ENCODE data around the gene MESP1. TPM values are rescaled to one million over a fixed set of nuclear protein-coding genes. Genes with fewer than 3 reads are reported as not detected.
"Not testable (repeated sequence)": the region's sequence is repeated elsewhere in the genome, so short reads cannot be mapped to it uniquely, and the experiment has no call there.

The MESP1 gene
- total and polyA plus RNA-seq, 2 donors, result 0.91 TPM; not detected in 1

DNA sequence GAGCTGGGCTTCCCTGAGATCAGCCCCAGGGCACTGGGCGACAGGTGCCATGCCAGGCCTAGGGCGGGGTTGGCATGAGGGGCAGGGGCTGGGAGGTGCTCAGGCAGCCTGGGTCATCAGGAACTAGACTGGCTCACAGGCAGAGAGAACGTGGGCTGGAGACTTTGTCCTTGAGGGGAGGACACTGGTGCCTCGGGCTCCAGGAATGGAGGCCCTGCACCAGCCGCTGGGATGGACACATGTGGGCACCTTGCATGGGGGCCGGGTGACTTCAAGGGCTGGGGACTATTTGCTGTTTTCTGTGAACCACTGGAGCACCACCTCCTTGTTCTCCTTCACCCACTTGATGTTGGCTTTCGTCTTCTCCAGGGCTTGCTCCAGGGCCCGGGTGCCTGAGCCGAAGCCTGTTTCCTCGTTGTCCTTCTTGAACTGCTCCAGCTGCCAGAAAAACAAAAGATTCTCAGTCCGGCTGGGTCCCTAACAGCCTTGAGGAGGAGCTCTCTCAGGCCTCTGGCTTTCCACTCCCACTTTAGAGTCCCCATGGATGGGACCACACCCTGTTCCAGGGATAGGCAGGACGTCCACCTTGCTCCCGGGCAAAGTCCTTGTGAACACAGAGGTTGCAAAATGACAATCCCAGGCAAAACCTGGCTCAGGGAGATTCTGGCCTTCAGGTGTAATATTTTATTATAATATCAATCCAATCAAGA is 34.2 kb upstream of the MESP1 start:
- 83% methylated on average over 13 of the region's 13 CpGs for WGBS
- H3K36me3 ChIP-seq (ENCODE audit: insufficient read depth), result no peaks in the 10 kb centered on the region
- no peak overlapping the region for H3K27ac ChIP-seq (ENCODE audit: low read depth)
- no peak overlapping the region for H3K4me3 ChIP-seq (ENCODE audit: low read depth, low read length)
- DNase-seq (ENCODE audit: extremely low spot score), result no peak
- no peaks in the 10 kb centered on the region for H3K4me1 ChIP-seq (ENCODE audit: insufficient read depth)

DNA sequence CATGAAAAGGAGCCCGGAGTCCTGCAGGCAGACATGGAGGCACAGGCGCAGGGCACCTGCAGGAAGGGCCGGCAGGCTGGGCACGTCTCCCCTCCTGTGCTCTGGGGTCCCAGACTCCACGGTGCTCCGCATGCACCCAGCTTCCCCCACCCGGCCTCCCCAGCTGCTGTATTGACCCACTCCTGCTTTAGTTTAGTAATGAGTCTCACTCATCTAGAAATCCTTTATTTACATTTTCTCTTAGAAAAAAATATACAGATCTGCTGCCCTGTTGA is 33.6 kb upstream of the MESP1 start:
- WGBS, result 83% methylated on average over 7 of the region's 7 CpGs
- DNase-seq (ENCODE audit: extremely low spot score), result no peak
- H3K36me3 ChIP-seq (ENCODE audit: insufficient read depth), result no peaks in the 10 kb centered on the region
- no peaks in the 10 kb centered on the region for H3K4me1 ChIP-seq (ENCODE audit: insufficient read depth)
- H3K27ac ChIP-seq (ENCODE audit: low read depth), result no peak overlapping the region
- no peak overlapping the region for H3K4me3 ChIP-seq (ENCODE audit: low read depth, low read length)

DNA sequence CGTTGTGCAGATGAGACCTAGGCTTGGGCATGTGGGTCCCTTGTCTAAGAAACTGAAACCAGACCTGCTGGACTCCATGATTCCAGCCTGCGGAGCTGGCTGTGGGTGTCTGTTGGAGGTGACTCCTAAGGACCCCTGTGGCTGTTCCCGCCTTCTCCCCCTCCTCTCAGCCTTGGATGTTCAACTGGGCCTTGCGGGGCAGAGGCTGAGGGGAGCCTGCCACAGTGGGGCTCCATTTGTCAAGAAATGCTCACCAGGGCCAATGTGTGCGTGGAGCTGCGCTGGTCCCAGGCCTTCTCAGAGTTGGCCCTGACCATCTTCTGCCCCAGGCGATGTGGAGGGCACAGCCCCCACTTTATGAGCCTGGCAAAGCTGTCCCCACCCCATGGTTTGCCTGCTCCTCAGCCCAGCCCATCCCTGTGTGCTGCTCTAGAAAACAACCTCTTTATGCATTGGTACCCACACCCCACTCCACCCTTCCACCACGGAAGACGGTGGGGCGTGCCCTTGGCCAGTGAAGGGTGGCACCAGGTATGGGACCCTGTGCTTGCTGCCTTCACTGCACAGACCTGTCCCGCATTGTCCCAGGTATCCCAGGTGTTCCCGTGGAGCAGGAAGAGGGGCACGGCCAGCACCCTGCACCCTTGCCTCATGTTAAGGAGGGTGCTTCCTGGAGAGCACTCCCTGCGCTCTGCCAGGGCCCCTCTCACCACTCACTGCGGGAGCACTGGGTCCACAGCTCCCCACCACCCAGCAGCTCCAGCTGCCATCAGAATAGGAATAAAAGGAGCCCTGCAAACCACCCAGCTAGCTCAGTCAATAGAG is 33.0 kb upstream of the MESP1 start:
- 84% methylated on average over 15 of the region's 15 CpGs for WGBS
- Histone ChIP-seq H3K27ac (ENCODE audit: low read depth) (no peak overlapping the region), H3K36me3 (ENCODE audit: insufficient read depth) (no peaks in the 10 kb centered on the region), H3K4me3 (ENCODE audit: low read depth, low read length) (no peak overlapping the region), H3K4me1 (ENCODE audit: insufficient read depth) (no peaks in the 10 kb centered on the region)
- DNase-seq (ENCODE audit: extremely low spot score), result no peak

DNA sequence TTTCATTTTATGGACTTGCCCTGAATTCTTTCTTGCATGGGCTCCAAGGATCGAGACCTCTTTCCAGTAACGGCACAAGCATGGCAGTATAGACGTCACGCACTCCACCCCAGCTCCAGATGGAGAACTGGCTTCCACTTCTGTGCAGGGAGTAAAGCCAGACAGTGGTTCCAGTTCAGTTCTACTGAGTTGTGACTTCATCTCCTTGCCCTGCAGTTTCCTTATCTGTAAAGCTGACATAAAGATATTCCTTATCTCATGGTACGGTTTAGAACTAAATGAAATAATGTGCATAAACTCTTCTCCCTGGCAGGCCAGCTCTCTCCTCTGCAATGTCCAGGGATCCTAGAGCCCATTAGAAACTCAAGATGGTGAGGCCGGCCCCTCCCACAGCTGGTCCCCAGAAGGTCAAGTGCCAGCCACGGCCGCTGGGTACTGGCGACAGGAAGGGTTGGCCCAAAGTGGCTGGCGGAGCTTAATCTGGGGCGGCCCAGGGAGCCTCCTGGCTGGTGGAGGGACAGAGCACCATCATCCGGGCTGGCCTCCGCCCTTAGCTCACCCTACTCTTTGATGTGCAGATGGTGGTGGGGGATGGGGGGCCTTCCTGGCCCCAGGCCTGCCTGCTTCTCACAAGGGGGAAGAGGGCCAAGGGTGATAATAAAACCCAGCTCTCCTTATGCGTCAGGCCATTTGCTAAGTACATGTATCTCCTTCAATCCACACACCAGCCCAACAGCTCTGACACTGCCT is 32.2 kb upstream of the MESP1 start:
- Histone ChIP-seq H3K27ac (ENCODE audit: low read depth) (no peak overlapping the region), H3K4me3 (ENCODE audit: low read depth, low read length) (no peak overlapping the region), H3K36me3 (ENCODE audit: insufficient read depth) (no peaks in the 10 kb centered on the region), H3K4me1 (ENCODE audit: insufficient read depth) (no peaks in the 10 kb centered on the region)
- DNase-seq (ENCODE audit: extremely low spot score), result no peak
- WGBS, result 27% methylated on average over 14 of the region's 14 CpGs

DNA sequence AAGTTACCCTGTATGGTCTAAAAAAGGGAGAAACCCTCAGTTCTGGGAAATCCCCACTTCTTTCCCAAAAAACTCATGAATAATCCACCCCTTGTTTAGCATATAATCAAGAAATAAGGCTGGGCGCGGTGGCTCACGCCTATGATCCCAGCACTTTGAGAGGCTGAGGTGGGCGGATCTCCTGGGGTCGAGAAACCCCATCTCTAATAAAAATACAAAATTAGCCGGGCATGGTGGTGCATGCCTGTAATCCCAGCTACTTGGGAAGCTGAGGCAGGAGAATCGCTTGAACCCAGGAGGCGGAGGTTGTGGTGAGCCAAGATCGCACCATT is 31.5 kb upstream of the MESP1 start:
- not testable (repeated sequence) for H3K4me1 ChIP-seq (ENCODE audit: insufficient read depth); H3K36me3 ChIP-seq (ENCODE audit: insufficient read depth); H3K27ac ChIP-seq (ENCODE audit: low read depth); DNase-seq (ENCODE audit: extremely low spot score); H3K4me3 ChIP-seq (ENCODE audit: low read depth, low read length)
- 83% methylated on average over 9 of the region's 9 CpGs for WGBS

DNA sequence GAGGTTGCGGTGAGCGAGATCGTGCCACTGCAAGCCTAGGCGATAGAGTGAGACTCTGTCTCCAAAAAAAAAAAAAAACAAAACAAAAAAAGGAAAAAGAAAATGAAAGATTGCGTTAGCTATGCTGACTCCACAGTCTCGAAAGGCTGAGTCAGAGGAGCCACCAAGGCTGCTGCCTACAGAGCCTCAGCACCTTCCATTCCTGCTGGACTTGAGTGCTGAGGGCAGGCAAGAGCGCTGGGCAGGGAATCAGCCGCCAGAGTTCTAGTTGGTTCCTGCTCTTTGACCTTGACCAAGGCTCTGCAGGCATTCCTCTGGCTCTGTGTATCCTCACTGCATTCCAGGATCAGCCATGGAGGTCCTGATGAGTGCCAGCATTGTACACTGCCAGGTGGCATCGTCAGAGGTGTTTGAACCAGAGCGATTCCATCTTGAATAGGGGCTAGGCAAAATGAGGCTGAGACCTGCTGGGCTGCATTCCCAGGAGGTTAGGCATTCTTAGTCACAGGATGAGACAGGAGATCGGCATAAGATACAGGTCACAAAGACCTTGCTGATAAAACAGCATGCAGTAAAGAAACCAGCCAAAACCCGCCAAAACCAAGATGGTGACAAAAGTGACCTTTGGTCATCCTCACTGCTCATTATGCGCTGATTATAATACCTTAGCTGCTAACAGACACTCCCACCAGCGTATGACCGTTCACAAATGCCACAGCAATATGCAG is 31.0 kb upstream of the MESP1 start:
- Histone ChIP-seq H3K36me3 (ENCODE audit: insufficient read depth) (no peaks in the 10 kb centered on the region), H3K4me1 (ENCODE audit: insufficient read depth) (no peaks in the 10 kb centered on the region), H3K4me3 (ENCODE audit: low read depth, low read length) (no peak overlapping the region), H3K27ac (ENCODE audit: low read depth) (no peak overlapping the region)
- DNase-seq (ENCODE audit: extremely low spot score), result no peak
- 82% methylated on average over 15 of the region's 15 CpGs for WGBS

DNA sequence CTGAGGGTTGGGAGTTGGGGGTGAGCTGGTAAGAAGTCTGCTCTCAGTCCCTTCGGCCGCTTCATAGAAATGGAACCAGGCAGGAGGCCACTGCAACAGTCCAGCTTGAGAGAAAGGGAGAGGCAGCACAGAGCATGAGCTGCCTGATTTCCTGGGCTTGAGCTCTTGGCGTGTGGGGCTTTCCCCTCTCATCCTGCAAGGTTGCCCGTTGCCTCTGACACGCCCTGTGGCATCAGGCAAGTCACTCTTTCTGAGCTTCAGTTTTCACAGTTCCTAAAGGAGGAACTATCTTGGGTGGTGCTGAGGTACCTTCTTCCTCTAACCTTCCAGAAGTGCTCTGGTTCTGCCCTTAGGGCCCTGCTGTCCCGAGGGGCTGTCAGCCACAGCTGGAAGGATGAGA is 30.0 kb upstream of the MESP1 start:
- WGBS, result 79% methylated on average over 6 of the region's 6 CpGs
- Histone ChIP-seq H3K36me3 (ENCODE audit: insufficient read depth) (no peaks in the 10 kb centered on the region), H3K4me1 (ENCODE audit: insufficient read depth) (no peaks in the 10 kb centered on the region), H3K27ac (ENCODE audit: low read depth) (peak overlapping the region; percentile 25), H3K4me3 (ENCODE audit: low read depth, low read length) (no peak overlapping the region)
- no peak for DNase-seq (ENCODE audit: extremely low spot score)

DNA sequence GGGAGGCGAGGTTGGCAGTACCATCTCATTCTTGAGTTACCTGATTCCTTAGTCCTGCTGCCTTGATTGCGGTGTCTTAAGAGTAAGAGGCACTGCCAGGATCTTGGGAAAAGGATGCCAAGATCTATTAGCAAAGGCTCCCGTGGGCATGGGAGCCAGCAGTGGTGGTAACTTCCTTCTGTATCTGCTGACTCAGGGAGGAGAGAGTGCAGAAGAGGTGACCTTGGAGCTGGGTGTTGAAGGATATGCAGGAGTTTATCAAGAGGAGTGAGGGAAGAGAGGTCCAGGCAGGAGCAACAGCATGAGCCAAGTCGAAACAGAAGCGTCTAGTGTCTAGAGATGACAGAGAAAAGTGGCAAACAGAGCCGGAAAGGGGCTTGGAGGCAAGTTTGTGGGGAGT is 29.6 kb upstream of the MESP1 start:
- WGBS, result 79% methylated on average over 6 of the region's 6 CpGs
- Histone ChIP-seq H3K4me1 (ENCODE audit: insufficient read depth) (no peaks in the 10 kb centered on the region), H3K4me3 (ENCODE audit: low read depth, low read length) (no peak overlapping the region), H3K36me3 (ENCODE audit: insufficient read depth) (no peaks in the 10 kb centered on the region), H3K27ac (ENCODE audit: low read depth) (no peak overlapping the region)
- DNase-seq (ENCODE audit: extremely low spot score), result no peak

DNA sequence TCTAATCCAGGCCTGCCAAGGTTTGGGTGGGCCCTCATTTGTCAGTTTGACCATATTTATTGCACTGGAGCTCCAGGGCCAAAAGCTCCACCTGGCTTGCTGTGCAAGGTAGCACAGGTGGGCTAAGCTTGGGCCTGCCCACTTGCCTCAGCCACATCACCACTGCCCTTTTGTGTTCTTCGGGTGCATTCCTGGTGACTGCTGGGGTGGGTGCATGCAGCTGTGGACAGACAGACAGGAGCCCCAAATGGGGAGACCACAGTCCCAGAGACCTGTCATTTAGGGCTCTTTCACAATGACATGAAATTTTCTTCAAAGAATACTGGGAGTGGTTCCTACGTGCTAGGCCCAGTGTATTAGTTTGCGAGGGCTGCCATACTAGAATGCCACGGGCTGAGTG is 27.8 kb upstream of the MESP1 start:
- no peak for DNase-seq (ENCODE audit: extremely low spot score)
- Histone ChIP-seq H3K4me3 (ENCODE audit: low read depth, low read length) (no peak overlapping the region), H3K27ac (ENCODE audit: low read depth) (no peak overlapping the region), H3K36me3 (ENCODE audit: insufficient read depth) (no peaks in the 10 kb centered on the region), H3K4me1 (ENCODE audit: insufficient read depth) (no peaks in the 10 kb centered on the region)
- 80% methylated on average over 4 of the region's 4 CpGs for WGBS

DNA sequence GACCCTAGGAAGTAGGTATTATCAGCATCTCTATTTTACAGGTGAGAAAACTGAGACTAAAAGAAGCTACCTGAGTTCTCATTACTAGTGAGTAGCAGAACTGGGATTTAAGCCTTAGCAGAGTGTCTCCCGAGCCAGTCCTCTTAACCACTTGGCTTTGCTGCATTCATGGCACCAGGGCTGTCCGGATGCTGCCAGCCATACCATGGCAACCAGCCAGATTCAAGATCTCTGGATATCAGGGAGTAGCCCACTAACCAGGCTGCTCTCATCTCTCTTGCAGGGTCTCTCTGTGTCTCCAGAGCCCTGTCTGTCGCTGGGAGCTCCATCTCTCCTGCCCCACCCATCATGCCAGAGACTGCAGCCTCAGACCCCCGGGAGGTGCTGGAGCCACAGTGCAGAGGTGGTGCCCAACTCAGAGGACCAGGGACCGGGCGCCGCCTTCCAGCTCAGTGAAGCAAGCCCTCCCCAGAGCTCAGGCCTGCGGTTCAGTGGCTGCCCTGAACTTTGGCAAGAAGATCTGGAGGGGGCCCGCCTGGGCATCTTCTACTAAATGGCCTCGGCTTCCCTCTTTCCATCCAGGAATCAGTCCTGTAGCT is 26.8 kb upstream of the MESP1 start:
- no peak overlapping the region for H3K4me3 ChIP-seq (ENCODE audit: low read depth, low read length)
- H3K36me3 ChIP-seq (ENCODE audit: insufficient read depth), result no peaks in the 10 kb centered on the region
- no peaks in the 10 kb centered on the region for H3K4me1 ChIP-seq (ENCODE audit: insufficient read depth)
- 91% methylated on average over 10 of the region's 10 CpGs for WGBS
- no peak overlapping the region for H3K27ac ChIP-seq (ENCODE audit: low read depth)
- no peak for DNase-seq (ENCODE audit: extremely low spot score)

DNA sequence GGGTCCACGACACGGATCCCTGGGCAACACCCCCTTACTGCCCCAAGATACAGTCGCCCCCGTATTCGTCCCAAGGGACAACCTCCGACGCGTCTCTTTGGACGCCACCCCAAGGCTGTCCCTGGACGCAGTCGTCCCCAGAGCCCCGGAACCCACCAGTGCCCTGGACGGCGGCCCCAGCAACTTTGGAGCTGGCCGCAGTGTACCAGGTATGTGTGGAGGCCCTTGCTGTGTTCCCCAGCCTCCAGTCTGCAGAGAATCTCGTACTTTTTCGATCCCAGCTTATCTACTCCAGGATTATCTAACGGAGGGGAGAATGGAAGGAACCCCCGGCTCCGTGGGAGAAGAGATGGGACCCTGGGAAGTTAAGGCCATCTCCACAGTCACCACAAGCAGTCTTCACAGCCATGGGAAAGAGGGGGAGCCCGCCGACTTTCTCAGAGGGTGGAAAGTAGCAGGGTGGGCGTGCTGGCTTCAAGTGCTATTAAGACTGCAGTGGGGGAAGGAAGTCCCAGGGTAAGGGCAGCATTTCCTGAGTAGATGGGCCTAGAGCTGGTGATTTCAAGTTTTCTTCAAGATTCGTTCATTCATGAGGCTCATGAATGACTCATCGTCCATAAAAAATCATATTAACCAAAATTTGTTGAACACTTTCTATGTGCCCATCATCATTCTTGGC is 26.2 kb upstream of the MESP1 start:
- Histone ChIP-seq H3K4me3 (ENCODE audit: low read depth, low read length) (no peak overlapping the region), H3K4me1 (ENCODE audit: insufficient read depth) (no peaks in the 10 kb centered on the region), H3K27ac (ENCODE audit: low read depth) (no peak overlapping the region), H3K36me3 (ENCODE audit: insufficient read depth) (no peaks in the 10 kb centered on the region)
- DNase-seq (ENCODE audit: extremely low spot score), result no peak
- WGBS, result 68% methylated on average over 25 of the region's 25 CpGs

DNA sequence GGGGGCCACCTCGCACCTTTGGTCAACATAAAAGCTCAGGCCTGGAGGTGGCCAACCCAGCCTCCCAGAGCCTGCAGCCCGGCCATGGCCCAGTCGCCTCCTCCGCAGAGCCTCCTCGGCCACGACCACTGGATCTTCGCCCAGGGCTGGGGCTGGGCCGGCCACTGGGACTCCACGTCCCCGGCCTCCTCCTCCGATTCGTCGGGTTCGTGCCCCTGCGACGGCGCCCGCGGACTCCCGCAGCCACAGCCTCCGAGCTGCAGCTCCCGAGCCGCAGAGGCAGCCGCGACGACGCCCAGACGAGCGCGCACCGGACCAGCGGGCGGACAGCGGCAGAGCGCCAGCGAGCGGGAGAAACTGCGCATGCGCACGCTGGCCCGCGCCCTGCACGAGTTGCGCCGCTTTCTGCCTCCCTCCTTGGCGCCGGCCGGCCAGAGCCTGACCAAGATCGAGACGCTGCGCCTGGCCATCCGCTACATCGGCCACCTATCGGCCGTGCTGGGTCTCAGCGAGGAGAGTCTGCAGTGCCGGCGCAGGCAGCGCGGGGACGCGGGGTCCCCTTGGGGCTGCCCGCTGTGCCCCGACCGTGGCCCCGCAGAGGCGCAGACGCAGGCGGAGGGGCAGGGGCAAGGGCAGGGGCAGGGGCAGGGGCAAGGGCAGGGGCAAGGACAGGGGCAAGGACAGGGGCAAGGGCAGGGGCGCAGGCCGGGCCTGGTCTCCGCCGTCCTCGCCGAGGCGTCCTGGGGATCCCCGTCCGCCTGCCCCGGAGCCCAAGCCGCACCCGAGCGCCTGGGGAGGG is 25.4 kb upstream of the MESP1 start, which contains the start of gene MESP2:
MESP2 (plus strand) TSS at position 59 of the 799 bp plus-strand sequence; CDS start at position 85, 26 bp downstream.
- 9% methylated on average over 82 of the region's 82 CpGs for WGBS
- no peak for DNase-seq (ENCODE audit: extremely low spot score)
- H3K4me1 ChIP-seq (ENCODE audit: insufficient read depth), result no peaks in the 10 kb centered on the region
- no peaks in the 10 kb centered on the region for H3K36me3 ChIP-seq (ENCODE audit: insufficient read depth)
- peak within 1 kb of the TSS; percentile 16 for H3K4me3 ChIP-seq (ENCODE audit: low read depth, low read length)
- H3K27ac ChIP-seq (ENCODE audit: low read depth), result no peak within 1 kb of the TSS
